Measurements from ENCODE around the gene TNFRSF14. TPM values are rescaled to one million over a fixed set of nuclear protein-coding genes. Genes with fewer than 3 reads are reported as not detected.

Gene TNFRSF14
- total and polyA plus RNA-seq, 2 of the 13 experiments (the other 11 are each of a cell fraction or from before 2014, with no cell fraction given): 11.9 to 49.9 TPM

- TF ChIP-seq E2F1 (CRISPR knock-in tag; IDR thresholded peaks at IDR 0.05): peak; percentile 61; the same call in 1 of the 2 replicates
- TF ChIP-seq MXI1 (IDR thresholded peaks at IDR 0.05; ENCODE audit: borderline replicate concordance, low read depth, low read length): peak; percentile 73; the same call in 1 of the 3 replicates
- TF ChIP-seq FOXK1 (CRISPR knock-in tag; IDR thresholded peaks at IDR 0.05; ENCODE audit: borderline replicate concordance, low read depth): peak; percentile 39; the same call in 1 of the 2 replicates
- TF ChIP-seq, protein P1, sequence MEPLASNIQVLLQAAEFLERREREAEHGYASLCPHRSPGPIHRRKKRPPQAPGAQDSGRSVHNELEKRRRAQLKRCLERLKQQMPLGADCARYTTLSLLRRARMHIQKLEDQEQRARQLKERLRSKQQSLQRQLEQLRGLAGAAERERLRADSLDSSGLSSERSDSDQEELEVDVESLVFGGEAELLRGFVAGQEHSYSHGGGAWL (CRISPR knock-in tag; IDR thresholded peaks at IDR 0.05): no peak
- no peak for TF ChIP-seq PBX2 (CRISPR knock-in tag; IDR thresholded peaks at IDR 0.05)
- peak; percentile 40; the same call in 1 of the 2 replicates for TF ChIP-seq MYC (CRISPR knock-in tag; IDR thresholded peaks at IDR 0.05; ENCODE audit: borderline replicate concordance)
- no peak for TF ChIP-seq SYNCRIP (IDR thresholded peaks at IDR 0.05; ENCODE audit: insufficient read depth, low read depth, low read length)
- peak; percentile 31; the same call in 1 of the 2 replicates for TF ChIP-seq NFKBIZ (CRISPR knock-in tag; IDR thresholded peaks at IDR 0.05)
- TF ChIP-seq POGK (CRISPR knock-in tag; conservative IDR thresholded peaks at IDR 0.05): peak; percentile 70
- TF ChIP-seq THAP11 (CRISPR knock-in tag; IDR thresholded peaks at IDR 0.05): peak; percentile 98
- 0 out of 2 replicates have a peak, but pooled peaks have one; percentile 26 for TF ChIP-seq TSC22D2 (CRISPR knock-in tag; IDR thresholded peaks at IDR 0.05; ENCODE audit: borderline replicate concordance)
- peak; percentile 94 for TF ChIP-seq ZFY (CRISPR knock-in tag; IDR thresholded peaks at IDR 0.05)
- TF ChIP-seq PLRG1 (conservative IDR thresholded peaks at IDR 0.05): no peak
- no peak for TF ChIP-seq LCORL (IDR thresholded peaks at IDR 0.05)
- TF ChIP-seq LCORL (CRISPR knock-in tag; IDR thresholded peaks at IDR 0.05): 0 out of 2 replicates have a peak, but pooled peaks have one; percentile 30
- peak; percentile 33; the same call in 1 of the 2 replicates for TF ChIP-seq PHF20 (CRISPR knock-in tag; IDR thresholded peaks at IDR 0.05)
- peak; percentile 27; the same call in 1 of the 2 replicates for TF ChIP-seq SAP130 (CRISPR knock-in tag; IDR thresholded peaks at IDR 0.05; ENCODE audit: low read depth)
- TF ChIP-seq, protein P2, sequence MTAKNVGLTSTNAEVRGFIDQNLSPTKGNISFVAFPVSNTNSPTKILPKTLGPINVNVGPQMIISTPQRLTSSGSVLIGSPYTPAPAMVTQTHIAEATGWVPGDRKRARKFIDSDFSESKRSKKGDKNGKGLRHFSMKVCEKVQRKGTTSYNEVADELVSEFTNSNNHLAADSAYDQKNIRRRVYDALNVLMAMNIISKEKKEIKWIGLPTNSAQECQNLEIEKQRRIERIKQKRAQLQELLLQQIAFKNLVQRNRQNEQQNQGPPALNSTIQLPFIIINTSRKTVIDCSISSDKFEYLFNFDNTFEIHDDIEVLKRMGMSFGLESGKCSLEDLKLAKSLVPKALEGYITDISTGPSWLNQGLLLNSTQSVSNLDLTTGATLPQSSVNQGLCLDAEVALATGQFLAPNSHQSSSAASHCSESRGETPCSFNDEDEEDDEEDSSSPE (CRISPR knock-in tag; IDR thresholded peaks at IDR 0.05): peak; percentile 65; the same call in 1 of the 2 replicates
- TF ChIP-seq SIN3B (IDR thresholded peaks at IDR 0.05; ENCODE audit: low read length): peak; percentile 21; the same call in 1 of the 2 replicates
- peak; percentile 46 for TF ChIP-seq HNRNPK (IDR thresholded peaks at IDR 0.05; ENCODE audit: low read depth, low read length, poor library complexity, severe bottlenecking)
These were observed 30.0 kb upstream of the TNFRSF14 start, which contains the start of gene PANK4 (continued) for GRCh38 chr1:2525920-2526823.

Data from HepG2 (cell line).